Endodermal cell (in vitro differentiated cells): Measurements from ENCODE around the gene MERTK. TPM values are rescaled to one million over a fixed set of nuclear protein-coding genes. Genes with fewer than 3 reads are reported as not detected.

Experiments
- DNase-seq: peaks from one replicate; pipeline ENCODE4 v3.0.0-alpha.2; 2017
- H3K27ac ChIP-seq: 2 replicates; pipeline ENCODE4 v1.5.1; 2013; ENCODE audit warnings: mild to moderate bottlenecking, low read depth, low read length, moderate library complexity
- H3K27me3 ChIP-seq: 2 replicates; pipeline ENCODE4 v1.6.1; 2013; ENCODE audit warnings: mild to moderate bottlenecking, low read length, moderate library complexity; ENCODE audit not compliant: insufficient read depth, control insufficient read depth, poor library complexity, severe bottlenecking
- H3K36me3 ChIP-seq: 2 replicates; pipeline ENCODE4 v1.7.0; 2013; ENCODE audit warnings: mild to moderate bottlenecking, low read length, moderate library complexity; ENCODE audit not compliant: control insufficient read depth, insufficient read depth
- H3K4me1 ChIP-seq: one replicate; pipeline ENCODE4 v1.7.0; 2013; ENCODE audit warnings: low read length; ENCODE audit not compliant: control insufficient read depth, insufficient read depth
- H3K4me3 ChIP-seq: 2 replicates; pipeline ENCODE4 v1.5.1; 2013; ENCODE audit warnings: mild to moderate bottlenecking, low read length, moderate library complexity
- H3K9ac ChIP-seq: 2 replicates; pipeline ENCODE4 v1.6.1; 2013; ENCODE audit warnings: mild to moderate bottlenecking, low read length, moderate library complexity; ENCODE audit not compliant: poor library complexity, severe bottlenecking; ENCODE audit errors: extremely low read depth
- H3K9me3 ChIP-seq: 2 replicates; pipeline ENCODE4 v1.6.1; 2013; ENCODE audit warnings: mild to moderate bottlenecking, low read length, moderate library complexity; ENCODE audit not compliant: control insufficient read depth
- H3K27ac Mint-ChIP-seq: 2 replicates; pipeline ENCODE4 v1.8.0; 2020; ENCODE audit warnings: mixed read lengths
- H3K27me3 Mint-ChIP-seq: 2 replicates; pipeline ENCODE4 v1.8.0; 2021; ENCODE audit warnings: mild to moderate bottlenecking, mixed read lengths; ENCODE audit not compliant: insufficient read depth
- H3K36me3 Mint-ChIP-seq: 2 replicates; pipeline ENCODE4 v1.8.0; 2020; ENCODE audit warnings: low read depth, mixed read lengths
- H3K4me1 Mint-ChIP-seq: 2 replicates; pipeline ENCODE4 v1.8.0; 2020; ENCODE audit warnings: mixed read lengths
- H3K4me3 Mint-ChIP-seq: 2 replicates; pipeline ENCODE4 v1.8.0; 2020; ENCODE audit warnings: mild to moderate bottlenecking, moderate library complexity, mixed read lengths
- H3K9me3 Mint-ChIP-seq: 2 replicates; pipeline ENCODE4 v1.8.0; 2020; ENCODE audit warnings: mild to moderate bottlenecking, mixed read lengths
- CTCF ChIP-seq: fragments of 200-600 bp; sonication (generic); conservative IDR thresholded peaks from 2 replicates; pipeline ENCODE4 v1.5.0; 2021; ENCODE audit warnings: antibody characterized with exemption, mild to moderate bottlenecking
- WGBS, 2 experiments: methylation state at CpG; one replicate each; pipeline versions ENCODE4 v1.1.5 to v1.1.7; 2013; ENCODE audit warnings: missing lambda C conversion rate in 2 of 2, mixed read lengths in 1 of 2; ENCODE audit not compliant: insufficient coverage in 1 of 2, insufficient read length in 1 of 2; 5-methylcytosine and 5-hydroxymethylcytosine counted together
- total RNA-seq, 2 donors: library from RNA; stranded (reverse); fragmentation: NEBNext Ultra II Directional in 1 of 2; extraction: Animal tissue kit (Norgen Biotek cat#: 25700) in 1 of 2; gene quantifications; 2 replicates in 1 of 2; 3 replicates in 1 of 2; pipeline ENCODE4 v1.2.1, GENCODE V29; 2021

The MERTK gene
- total RNA-seq, 2 donors from 2014 or later, result 22.3 to 36.6 TPM

GRCh38 chr2:111994042-111994441 lies 95.6 kb downstream of the MERTK start:
- no peak overlapping the region for H3K27ac Mint-ChIP-seq
- H3K27me3 Mint-ChIP-seq, result no peaks in the 10 kb centered on the region
- Histone ChIP-seq H3K36me3 (peaks cover 88% of the 10 kb centered on the region), H3K9me3 (no peaks in the 10 kb centered on the region), H3K4me1 (no peaks in the 10 kb centered on the region), H3K9ac (no peak overlapping the region), H3K4me3 (no peak overlapping the region), H3K27me3 (no peaks in the 10 kb centered on the region), H3K27ac (no peak overlapping the region)
- no peak for DNase-seq
- no peaks in the 10 kb centered on the region for H3K9me3 Mint-ChIP-seq
- 96% methylated on average over 8 of the region's 8 CpGs for WGBS, 2 experiments
- H3K4me3 Mint-ChIP-seq, result no peak overlapping the region
- H3K36me3 Mint-ChIP-seq, result peaks cover 80% of the 10 kb centered on the region
- TF ChIP-seq CTCF, result no peak
- no peaks in the 10 kb centered on the region for H3K4me1 Mint-ChIP-seq

GRCh38 chr2:111995148-111995547 lies 96.7 kb downstream of the MERTK start:
- Histone ChIP-seq H3K9ac (no peak overlapping the region), H3K36me3 (peaks cover 87% of the 10 kb centered on the region), H3K9me3 (no peaks in the 10 kb centered on the region), H3K4me1 (no peaks in the 10 kb centered on the region), H3K4me3 (no peak overlapping the region), H3K27me3 (no peaks in the 10 kb centered on the region), H3K27ac (no peak overlapping the region)
- no peaks in the 10 kb centered on the region for H3K9me3 Mint-ChIP-seq
- no peak overlapping the region for H3K4me3 Mint-ChIP-seq
- H3K27ac Mint-ChIP-seq, result no peak overlapping the region
- 93 to 96% methylated on average over 5 of the region's 5 CpGs for whole genome bisulfite sequencing, 2 experiments
- H3K4me1 Mint-ChIP-seq, result no peaks in the 10 kb centered on the region
- peaks cover 82% of the 10 kb centered on the region for H3K36me3 Mint-ChIP-seq
- no peaks in the 10 kb centered on the region for H3K27me3 Mint-ChIP-seq
- DNase-seq, result no peak
- no peak for TF ChIP-seq CTCF

GRCh38 chr2:111999809-112000208 lies 101.4 kb downstream of the MERTK start:
- no peak overlapping the region for H3K27ac Mint-ChIP-seq
- WGBS, 2 experiments, result 96 to 100% methylated on average over 3 to 4 of the region's 4 CpGs

More at GRCh38 chr2:111999809-112000208, 101.4 kb downstream of the MERTK start:
- Mint-ChIP-seq H3K27me3 (no peaks in the 10 kb centered on the region), H3K36me3 (peaks cover 80% of the 10 kb centered on the region), H3K4me1 (no peaks in the 10 kb centered on the region), H3K4me3 (no peak overlapping the region), H3K9me3 (no peaks in the 10 kb centered on the region)
- no peak for DNase-seq
- Histone ChIP-seq H3K4me3 (no peak overlapping the region), H3K9me3 (no peaks in the 10 kb centered on the region), H3K36me3 (peaks cover 90% of the 10 kb centered on the region), H3K27ac (no peak overlapping the region), H3K9ac (no peak overlapping the region), H3K27me3 (no peaks in the 10 kb centered on the region), H3K4me1 (no peaks in the 10 kb centered on the region)
- TF ChIP-seq CTCF, result no peak
